A673 (cell line): ENCODE results near the gene GPR3. TPM values are rescaled to one million over a fixed set of nuclear protein-coding genes. Genes with fewer than 3 reads are reported as not detected.
A peak's percentile ranks its signal among the peaks of the same experiment; 100 is the strongest.

Experiments used
- BruUV-seq: library from RNA; stranded (reverse); fragments of 400-500 nt; replicated peaks from 2 replicates; lab custom pipeline; 2021; lab: Mats Ljungman, UMichigan
- CTCF ChIA-PET: fragments of 300-600 bp; sonication (Branson Sonifier 250); formaldehyde crosslinking; loops from one replicate; lab custom pipeline; 2022; ENCODE audit warnings: antibody characterized with exemption; lab: Charles Lee
- POLR2A ChIA-PET: fragments of 300-600 bp; sonication (Branson Sonifier 250); formaldehyde crosslinking; loops from one replicate; lab custom pipeline; 2022; ENCODE audit warnings: antibody characterized with exemption; ENCODE audit not compliant: low non-redundant PET; lab: Charles Lee
- DNase-seq: peaks from one replicate; pipeline ENCODE4 v3.0.0-alpha.2; 2015; ENCODE audit warnings: low spot score
- H3K27ac ChIP-seq: fragments of 200-600 bp; sonication (generic); 2 replicates; pipeline ENCODE4 v1.5.1; 2016; ENCODE audit warnings: mixed run types, low read depth, mild to moderate bottlenecking, mixed read lengths, antibody characterized with exemption, low read length; ENCODE audit not compliant: poor library complexity, severe bottlenecking
- H3K27me3 ChIP-seq: fragments of 200-600 bp; sonication (generic); replicated peaks from 2 replicates; pipeline ENCODE4 v1.6.1; 2017; ENCODE audit warnings: mixed run types, low read depth, mild to moderate bottlenecking, mixed read lengths, antibody characterized with exemption, low read length; ENCODE audit not compliant: insufficient read depth, poor library complexity
- H3K36me3 ChIP-seq: fragments of 200-600 bp; sonication (generic); 2 replicates; pipeline ENCODE4 v1.6.1; 2016; ENCODE audit warnings: mixed run types, mild to moderate bottlenecking, mixed read lengths, antibody characterized with exemption, low read length; ENCODE audit not compliant: insufficient read depth, poor library complexity, severe bottlenecking
- H3K4me1 ChIP-seq: fragments of 200-600 bp; sonication (generic); 2 replicates; pipeline ENCODE4 v1.6.1; 2017; ENCODE audit warnings: mixed run types, mild to moderate bottlenecking, mixed read lengths, antibody characterized with exemption, low read length; ENCODE audit not compliant: insufficient read depth, poor library complexity, severe bottlenecking
- H3K4me3 ChIP-seq: fragments of 200-600 bp; sonication (generic); 2 replicates; pipeline ENCODE4 v1.5.1; 2016; ENCODE audit warnings: low read depth, mixed run types, mild to moderate bottlenecking, mixed read lengths, low read length; ENCODE audit not compliant: poor library complexity, severe bottlenecking
- H3K9me3 ChIP-seq: fragments of 200-600 bp; sonication (generic); 2 replicates; pipeline ENCODE4 v1.6.1; 2016; ENCODE audit warnings: mixed run types, low read depth, mild to moderate bottlenecking, mixed read lengths, antibody characterized with exemption, low read length; ENCODE audit not compliant: poor library complexity, severe bottlenecking
- CTCF ChIP-seq: fragments of 300-800, 200-600 bp; sonication (generic); conservative IDR thresholded peaks from 2 replicates; pipeline ENCODE4 v1.5.1; 2017; ENCODE audit warnings: low read depth, mild to moderate bottlenecking, antibody characterized with exemption, low read length, moderate library complexity, mixed read lengths
- EZH2 ChIP-seq: fragments of 200-600 bp; sonication (generic); IDR thresholded peaks from 2 replicates; pipeline ENCODE4 v1.6.1; 2017; ENCODE audit warnings: borderline replicate concordance, low read depth, mild to moderate bottlenecking, mixed read lengths, antibody characterized with exemption, low read length; ENCODE audit not compliant: poor library complexity, severe bottlenecking
- intact Hi-C: fragments of 100-400 bp; cut with micrococcal nuclease; formaldehyde crosslinking; loops from one replicate; pipeline ENCODE4 v1.10.0; 2022; ENCODE audit not compliant: unreplicated experiment
- total RNA-seq: library from RNA; stranded (reverse); gene quantifications from 2 replicates; pipeline ENCODE4 v1.2.3, GENCODE V29; 2021

GPR3 gene
- total RNA-seq, 1 experiment from 2014 or later = 4.9 TPM

DNA sequence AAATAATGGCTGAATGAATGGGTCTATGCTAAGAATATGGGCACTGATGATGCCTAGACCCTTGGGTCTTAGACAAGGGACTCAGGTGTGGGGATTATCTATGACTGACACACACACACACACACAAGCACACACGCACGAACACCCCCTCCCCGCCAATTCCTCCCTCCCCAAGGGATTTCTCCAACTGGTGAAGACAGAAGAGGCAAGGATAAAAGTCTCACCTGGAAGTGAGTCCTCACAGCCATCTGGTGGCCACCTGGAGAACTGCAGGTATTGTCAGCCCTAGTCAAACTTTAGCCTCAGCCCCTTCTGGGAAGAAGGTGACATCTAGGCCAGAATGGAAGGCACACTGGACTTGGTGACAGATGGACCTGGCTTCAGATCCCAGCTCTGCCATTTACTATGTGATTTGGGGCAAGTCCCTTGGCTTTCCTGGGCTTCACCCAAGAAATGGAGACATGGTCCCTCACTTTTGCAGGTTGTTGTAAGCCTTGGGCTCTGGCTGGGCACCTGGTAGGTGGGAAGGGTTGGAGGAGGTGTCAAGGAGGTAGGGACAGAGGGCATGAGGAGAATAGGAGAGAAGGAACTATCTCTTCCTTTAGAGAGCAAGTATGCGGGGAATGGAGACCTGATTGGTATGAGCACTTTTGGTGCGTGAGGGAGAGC is 4.0 kb upstream of the GPR3 start:
- DNase-seq = peak; percentile 50
- intact Hi-C loops = loop anchor here (2.0 kb wide), 1 partner anchor 88 kb away; no protein-coding TSS in a partner anchor
- BruUV-seq = no TSS peak
- Histone ChIP-seq H3K4me3 (no peak overlapping the region), H3K4me1 (peaks cover 12% of the 10 kb centered on the region), H3K9me3 (no peaks in the 10 kb centered on the region), H3K27me3 (no peaks in the 10 kb centered on the region), H3K27ac (no peak overlapping the region), H3K36me3 (no peaks in the 10 kb centered on the region)
- POLR2A ChIA-PET = no interaction called here
- CTCF ChIA-PET = interaction anchor here (1.5 kb wide), 1 partner anchor 344 kb away, joined by 6 read pairs; no protein-coding TSS in a partner anchor
- TF ChIP-seq CTCF (peak; percentile 89), EZH2 (no peak)

GRCh38 chr1:27391511-27392095 is 819 bp upstream of the GPR3 start:
- CTCF ChIA-PET = interaction anchor here (0.6 to 1.0 kb wide), 5 partner anchors 26 to 346 kb away, joined by 3 to 11 read pairs (median 5); partner anchors contain the start of gene AHDC1
- intact Hi-C loops = loop anchor here (1.0 to 5.0 kb wide), 3 partner anchors 215 to 349 kb away; no protein-coding TSS in a partner anchor
- peak; percentile 67 for DNase-seq
- Histone ChIP-seq H3K27me3 (no peaks in the 10 kb centered on the region), H3K9me3 (no peaks in the 10 kb centered on the region), H3K36me3 (no peaks in the 10 kb centered on the region), H3K27ac (no peak overlapping the region), H3K4me1 (peaks cover 12% of the 10 kb centered on the region), H3K4me3 (peak overlapping the region; percentile 81)
- POLR2A ChIA-PET = no interaction called here
- TF ChIP-seq EZH2 (no peak), CTCF (no peak; the same call in 1 of the 2 replicates)
- BruUV-seq = no TSS peak

DNA sequence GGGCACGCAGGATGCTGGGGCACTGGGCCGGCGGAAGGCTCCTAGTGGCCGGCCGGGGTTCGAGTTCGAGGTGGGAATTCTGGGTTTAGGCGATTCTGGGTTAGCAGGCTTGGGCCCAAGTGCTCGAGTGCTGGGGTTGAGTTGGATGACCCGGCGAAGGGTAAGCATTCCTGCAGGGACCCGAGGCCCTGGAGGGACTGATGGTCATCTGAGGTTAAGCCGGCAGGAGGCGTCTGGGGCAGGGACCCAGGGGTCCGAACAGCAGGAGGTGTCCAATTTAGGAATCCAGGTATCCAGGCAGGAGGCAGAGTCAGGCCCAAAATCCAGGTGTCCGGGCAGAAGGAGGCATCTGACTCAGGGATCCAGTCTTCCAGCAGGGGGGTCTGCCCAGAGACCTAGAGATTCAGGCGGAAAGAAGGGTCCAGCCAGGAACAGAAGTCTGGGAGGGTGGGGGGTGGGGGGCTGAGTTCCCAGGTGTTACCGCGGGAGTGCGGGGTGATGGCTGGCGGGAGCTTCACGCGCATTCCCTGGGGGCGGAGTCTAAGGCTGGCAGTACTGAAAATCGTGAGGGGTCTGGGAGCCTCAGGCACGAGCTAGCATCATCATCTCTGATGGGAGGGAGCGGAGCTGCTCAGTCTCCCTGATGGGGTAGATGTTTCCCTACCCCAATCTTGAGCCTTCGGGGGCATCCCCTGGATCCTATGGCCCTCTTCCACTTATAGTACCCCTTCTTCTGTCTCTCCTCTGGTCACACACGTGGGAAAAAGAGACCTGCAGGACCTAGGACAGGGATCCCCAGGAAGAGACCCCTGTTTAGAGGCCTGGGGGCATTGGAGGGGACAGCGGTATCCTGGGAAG is 585 bp downstream of the GPR3 start:
- ChIA-PET CTCF (no interaction called here), POLR2A (no interaction called here)
- H3K4me3 ChIP-seq = peak overlapping the region; percentile 81
- no peak for DNase-seq
- no TSS peak for BruUV-seq
- H3K36me3 ChIP-seq = no peaks in the 10 kb centered on the region
- H3K27ac ChIP-seq = peak overlapping the region; percentile 80
- H3K9me3 ChIP-seq = no peaks in the 10 kb centered on the region
- intact Hi-C loops = loop anchor here (1.0 to 5.0 kb wide), 3 partner anchors 213 to 351 kb away; no protein-coding TSS in a partner anchor
- H3K27me3 ChIP-seq = no peaks in the 10 kb centered on the region
- H3K4me1 ChIP-seq = peaks cover 12% of the 10 kb centered on the region
- TF ChIP-seq CTCF = no peak
